MCF 10A (cell line): ENCODE data around the gene RPTOR. TPM values are rescaled to one million over a fixed set of nuclear protein-coding genes. Genes with fewer than 3 reads are reported as not detected.
A peak's percentile ranks its signal among the peaks of the same experiment; 100 is the strongest.

Source experiments
- BruUV-seq: library from RNA; stranded (reverse); fragments of 400-500 nt; replicated peaks from 2 replicates; lab custom pipeline; 2021; lab: Mats Ljungman, UMichigan
- CTCF ChIA-PET: fragments of 300-600 bp; sonication (Branson Sonifier 250); formaldehyde crosslinking; extraction: SDS; loops from one replicate; lab custom pipeline; 2021; ENCODE audit warnings: antibody characterized with exemption, inconsistent platforms; lab: Yijun Ruan, JAX
- POLR2A ChIA-PET: fragments of 300-600, 350-650 bp; sonication (Branson Sonifier 250); formaldehyde crosslinking; extraction: SDS; loops from one replicate; lab custom pipeline; 2020; ENCODE audit warnings: antibody characterized with exemption, inconsistent platforms; lab: Yijun Ruan, JAX
- DNase-seq: peaks from one replicate; pipeline ENCODE4 v3.0.0-alpha.2; 2018; ENCODE audit not compliant: unreplicated experiment
- H3K27ac Mint-ChIP-seq: one replicate; pipeline ENCODE4 v1.8.0; 2022; ENCODE audit warnings: mild to moderate bottlenecking, low read depth, mixed read lengths; ENCODE audit not compliant: unreplicated experiment
- H3K27me3 Mint-ChIP-seq: one replicate; pipeline ENCODE4 v1.8.0; 2022; ENCODE audit warnings: mixed read lengths; ENCODE audit not compliant: insufficient read depth, unreplicated experiment
- H3K36me3 Mint-ChIP-seq: one replicate; pipeline ENCODE4 v1.8.0; 2022; ENCODE audit warnings: mild to moderate bottlenecking, moderate library complexity, mixed read lengths; ENCODE audit not compliant: insufficient read depth, unreplicated experiment
- H3K4me1 Mint-ChIP-seq: one replicate; pipeline ENCODE4 v1.8.0; 2022; ENCODE audit warnings: mixed read lengths; ENCODE audit not compliant: insufficient read depth, unreplicated experiment
- H3K4me3 Mint-ChIP-seq: one replicate; pipeline ENCODE4 v1.8.0; 2022; ENCODE audit warnings: mild to moderate bottlenecking, moderate library complexity, mixed read lengths; ENCODE audit not compliant: unreplicated experiment
- H3K9me3 Mint-ChIP-seq: one replicate; pipeline ENCODE4 v1.8.0; 2022; ENCODE audit warnings: mixed read lengths; ENCODE audit not compliant: unreplicated experiment
- CTCF ChIP-seq: fragments of 200-600 bp; IDR thresholded peaks from one replicate; pipeline ENCODE4 v1.8.0; 2022; ENCODE audit warnings: antibody characterized with exemption, mild to moderate bottlenecking; ENCODE audit not compliant: unreplicated experiment
- intact Hi-C: fragments of 100-400 bp; cut with micrococcal nuclease; formaldehyde crosslinking; loops from 2 replicates; pipeline ENCODE4 v1.14.1; 2022
- total RNA-seq: library from RNA; stranded (reverse); gene quantifications from 2 replicates; pipeline ENCODE4 v1.2.3, GENCODE V29; 2022

The RPTOR gene
- total RNA-seq, 1 experiment from 2014 or later: 41.3 TPM

- peak overlapping the region; percentile 9 for H3K27ac Mint-ChIP-seq
- DNase-seq: no peak
- H3K9me3 Mint-ChIP-seq: no peaks in the 10 kb centered on the region
- no TSS peak for BruUV-seq
- POLR2A ChIA-PET: interaction anchor here (0.8 kb wide), 1 partner anchor 105 kb away, joined by 4 read pairs; no protein-coding TSS in a partner anchor
- no peak for TF ChIP-seq CTCF
- H3K27me3 Mint-ChIP-seq: no peaks in the 10 kb centered on the region
- intact Hi-C loops: loop anchor here (10.0 kb wide), 2 partner anchors 105 to 355 kb away; partner anchors contain the start of gene NPTX1
- CTCF ChIA-PET: interaction anchor here (0.6 kb wide), 1 partner anchor 56 kb away, joined by 3 read pairs; no protein-coding TSS in a partner anchor
- H3K4me1 Mint-ChIP-seq: peaks cover 28% of the 10 kb centered on the region
- no peak overlapping the region for H3K4me3 Mint-ChIP-seq
- H3K36me3 Mint-ChIP-seq: peaks cover 5% of the 10 kb centered on the region
Observed at GRCh38 chr17:80830020-80830780, 285.6 kb downstream of the RPTOR start.

- no peak for TF ChIP-seq CTCF
- no peaks in the 10 kb centered on the region for H3K9me3 Mint-ChIP-seq
- H3K4me3 Mint-ChIP-seq: no peak overlapping the region
- H3K27me3 Mint-ChIP-seq: no peaks in the 10 kb centered on the region
- H3K4me1 Mint-ChIP-seq: peaks cover 28% of the 10 kb centered on the region
- BruUV-seq: no TSS peak
- H3K36me3 Mint-ChIP-seq: peaks cover 11% of the 10 kb centered on the region
- peak overlapping the region; percentile 93 for H3K27ac Mint-ChIP-seq
- CTCF ChIA-PET: interaction anchor here (1.4 kb wide), 1 partner anchor 256 kb away, joined by 4 read pairs; no protein-coding TSS in a partner anchor
- POLR2A ChIA-PET: interaction anchor here (2.6 kb wide), 1 partner anchor 27 kb away, joined by 11 read pairs; no protein-coding TSS in a partner anchor
- no peak for DNase-seq
- intact Hi-C loops: loop anchor here (10.0 kb wide), 2 partner anchors 107 to 357 kb away; partner anchors contain the start of gene NPTX1
Observed at GRCh38 chr17:80831491-80831890, 286.9 kb downstream of the RPTOR start.

- BruUV-seq: no TSS peak
- Mint-ChIP-seq H3K4me1 (peaks cover 21% of the 10 kb centered on the region), H3K36me3 (peaks cover 11% of the 10 kb centered on the region), H3K27ac (peak overlapping the region; percentile 93), H3K4me3 (peak overlapping the region; percentile 79), H3K9me3 (no peaks in the 10 kb centered on the region), H3K27me3 (no peaks in the 10 kb centered on the region)
- POLR2A ChIA-PET: interaction anchor here (1.0 to 2.6 kb wide), 8 partner anchors 11 to 225 kb away, joined by 3 to 18 read pairs (median 6); no protein-coding TSS in a partner anchor
- CTCF ChIA-PET: interaction anchor here (1.4 to 1.7 kb wide), 2 partner anchors 18 to 257 kb away, joined by 4 read pairs; no protein-coding TSS in a partner anchor
- TF ChIP-seq CTCF: no peak
- DNase-seq: no peak
- intact Hi-C loops: loop anchor here (2.0 to 10.0 kb wide), 4 partner anchors 25 to 357 kb away; partner anchors contain the start of gene NPTX1
Observed at GRCh38 chr17:80832266-80832676, 287.6 kb downstream of the RPTOR start.
